SK-N-SH (cell line): ENCODE results near the gene PRAMEF6. TPM values are rescaled to one million over a fixed set of nuclear protein-coding genes. Genes with fewer than 3 reads are reported as not detected.
"Not testable (repeated sequence)": the region's sequence is repeated elsewhere in the genome, so short reads cannot be mapped to it uniquely, and the experiment has no call there.

Experiments
- CTCF ChIA-PET: fragments of 300-600, 350-600 bp; formaldehyde crosslinking; extraction: SDS; loops from one replicate; lab custom pipeline; 2021; lab: Yijun Ruan, JAX
- POLR2A ChIA-PET: fragments of 350-600 bp; sonication (Branson Sonifier 250); formaldehyde crosslinking; extraction: SDS; loops from one replicate; lab custom pipeline; 2020; ENCODE audit warnings: antibody characterized with exemption, inconsistent platforms; lab: Yijun Ruan, JAX
- DNase-seq: peaks from one replicate; pipeline ENCODE4 v3.0.0; 2012
- H2AFZ ChIP-seq: fragments of 200-600 bp; sonication (generic); 2 replicates; pipeline ENCODE4 v1.8.1; 2016; ENCODE audit warnings: antibody characterized with exemption, mild to moderate bottlenecking, low read depth
- H3F3A ChIP-seq: fragments of 200-600 bp; sonication (generic); replicated peaks from 2 replicates; pipeline ENCODE3; 2016; ENCODE audit warnings: antibody characterized with exemption, mild to moderate bottlenecking; ENCODE audit not compliant: insufficient read depth
- H3K27ac ChIP-seq, 2 experiments: fragments of 200-500 bp in 1 of 2; fragments of 200-600 bp in 1 of 2; sonication (Bioruptor generic) in 1 of 2; sonication (generic), shearing (Covaris generic) in 1 of 2; 2 replicates each; pipeline versions ENCODE4 v1.5.1 to v1.6.1; 2014 to 2016; ENCODE audit warnings: low read depth in 2 of 2, inconsistent platforms in 1 of 2, low read length in 1 of 2, mild to moderate bottlenecking in 1 of 2, mixed read lengths in 1 of 2
- H3K27me3 ChIP-seq: fragments of 200-600 bp; sonication (generic), shearing (Covaris generic); 2 replicates; pipeline ENCODE4 v1.6.1; 2016; ENCODE audit warnings: mixed run types; ENCODE audit not compliant: insufficient read depth
- H3K36me3 ChIP-seq, 2 experiments: fragments of 200-500 bp in 1 of 2; fragments of 200-600 bp in 1 of 2; sonication (Bioruptor generic) in 1 of 2; sonication (generic) in 1 of 2; replicated peaks in 1 of 2; 2 replicates each; pipeline versions ENCODE3 to v1.5.1; 2014 to 2016; ENCODE audit warnings: low read length in 1 of 2, mild to moderate bottlenecking in 1 of 2; ENCODE audit not compliant: insufficient read depth in 2 of 2, control insufficient read depth in 1 of 2
- H3K4me1 ChIP-seq, 2 experiments: fragments of 200-500 bp in 1 of 2; fragments of 200-600 bp in 1 of 2; sonication (Bioruptor generic) in 1 of 2; sonication (generic), shearing (Covaris generic) in 1 of 2; 2 replicates each; pipeline versions ENCODE4 v1.5.1 to v1.6.1; 2014 to 2016; ENCODE audit warnings: low read depth in 1 of 2, low read length in 1 of 2, mixed run types in 1 of 2; ENCODE audit not compliant: insufficient read depth in 2 of 2, control insufficient read depth in 1 of 2
- H3K4me2 ChIP-seq: fragments of 200-600 bp; sonication (generic), shearing (Covaris generic); 2 replicates; pipeline ENCODE4 v1.6.1; 2017; ENCODE audit warnings: mixed run types
- H3K4me3 ChIP-seq, 2 experiments: fragments of 200-500 bp in 1 of 2; fragments of 200-600 bp in 1 of 2; sonication (Bioruptor generic) in 1 of 2; sonication (generic), shearing (Covaris generic) in 1 of 2; 2 replicates each; pipeline versions ENCODE4 v1.5.1 to v1.8.1; 2014 to 2016; ENCODE audit warnings: low read depth in 2 of 2, inconsistent platforms in 1 of 2, low read length in 1 of 2, mild to moderate bottlenecking in 1 of 2, mixed read lengths in 1 of 2, moderate library complexity in 1 of 2
- H3K79me2 ChIP-seq: fragments of 200-600 bp; sonication (generic); 2 replicates; pipeline ENCODE4 v1.8.1; 2017; ENCODE audit warnings: mild to moderate bottlenecking; ENCODE audit not compliant: insufficient read depth
- H3K9ac ChIP-seq: fragments of 200-600 bp; sonication (generic); 2 replicates; pipeline ENCODE4 v1.6.1; 2017; ENCODE audit warnings: mixed run types
- H3K9me2 ChIP-seq: fragments of 200-600 bp; sonication (generic); 2 replicates; pipeline ENCODE4 v1.6.1; 2017; ENCODE audit warnings: mixed run types
- H3K9me3 ChIP-seq: fragments of 200-600 bp; sonication (generic); 2 replicates; pipeline ENCODE4 v1.6.1; 2017; ENCODE audit warnings: mixed run types, mild to moderate bottlenecking, moderate library complexity
- H4K20me1 ChIP-seq: fragments of 200-600 bp; sonication (generic); 2 replicates; pipeline ENCODE4 v1.6.1; 2017; ENCODE audit warnings: mild to moderate bottlenecking, mixed run types; ENCODE audit not compliant: insufficient read depth
- WGBS: methylation state at CpG from one replicate; pipeline ENCODE4 v1.1.6; 2017; ENCODE audit warnings: low lambda C conversion rate; 5-methylcytosine and 5-hydroxymethylcytosine counted together
- polyA plus RNA-seq, 3 experiments: library from polyadenylated mRNA; depleted of rRNA; stranded (reverse); fragments of >200 nt; gene quantifications; 2 replicates each; pipeline ENCODE4 v1.2.3, GENCODE V29; 2012
- small RNA-seq, 7 experiments: library from RNA; depleted of rRNA; stranded (forward); fragments of <200 nt; gene quantifications; one replicate each; pipeline ENCODE3, GENCODE V24; 2012

The PRAMEF6 gene
- polyA plus RNA-seq, 1 of the 3 experiments (the other 2 are of a cell fraction) = not detected

DNA sequence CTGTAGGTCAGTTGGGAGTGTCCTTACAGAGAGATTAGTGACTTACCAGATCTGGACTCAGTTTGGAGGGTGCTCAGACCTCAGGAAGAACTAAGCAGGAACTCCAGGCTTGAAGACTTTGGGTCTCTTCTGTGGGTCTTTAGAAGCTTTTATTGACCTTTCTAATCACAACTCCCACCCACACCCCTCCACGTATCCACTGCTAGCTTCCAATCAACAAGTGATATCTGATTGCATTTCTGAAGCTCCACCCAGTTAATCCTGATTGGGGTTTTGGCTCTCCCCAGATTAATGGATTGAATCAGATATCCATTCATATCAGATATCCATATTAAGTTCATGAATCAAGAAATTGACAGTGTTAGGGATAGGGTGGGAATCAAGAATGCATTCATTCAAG is 49.2 kb downstream of the PRAMEF6 start, which contains the start of gene PRAMEF10:
PRAMEF10 (minus strand) TSS at position 101 of the 400 bp plus-strand sequence. CDS start 2,423 bp downstream, outside the sequence.
- H3K4me3 ChIP-seq, H3F3A ChIP-seq, DNase-seq, H3K9me3 ChIP-seq, H3K9me2 ChIP-seq, H2AFZ ChIP-seq, H3K36me3 ChIP-seq, H3K27me3 ChIP-seq, H3K4me2 ChIP-seq, H3K27ac ChIP-seq, H3K9ac ChIP-seq, H3K79me2 ChIP-seq, POLR2A ChIA-PET, H4K20me1 ChIP-seq, H3K4me1 ChIP-seq, CTCF ChIA-PET: not testable (repeated sequence)
- WGBS = no CpG with 5 or more reads among the region's 1 CpG

Small RNAs within 50 kb of the gene (small RNA-seq; reads per million reads assigned to genes)
- gene RNU6-1072P = 0 reads per million in 7 experiments

Other genes starting within 250 kb of the PRAMEF6 start
- gene AADACL3, start 231.5 kb downstream of the PRAMEF6 start, polyA plus RNA-seq (2012; rRNA removed) = not detected in 2 replicates
- not detected in 2 replicates for gene CFAP107, start 201.4 kb downstream of the PRAMEF6 start, polyA plus RNA-seq (2012; rRNA removed)
- gene PRAMEF12, start 173.8 kb downstream of the PRAMEF6 start, polyA plus RNA-seq (2012; rRNA removed) = not detected in 2 replicates
- not detected in 2 replicates for gene PRAMEF1, start 156.2 kb downstream of the PRAMEF6 start, polyA plus RNA-seq (2012; rRNA removed)
- gene PRAMEF11, start 116.2 kb downstream of the PRAMEF6 start, polyA plus RNA-seq (2012; rRNA removed) = not detected in 2 replicates
- gene HNRNPCL1, start 98.9 kb downstream of the PRAMEF6 start, polyA plus RNA-seq (2012; rRNA removed) = not detected in 2 replicates
- gene PRAMEF2, start 90.5 kb downstream of the PRAMEF6 start, polyA plus RNA-seq (2012; rRNA removed) = not detected in 2 replicates
- gene PRAMEF4, start 61.4 kb downstream of the PRAMEF6 start, polyA plus RNA-seq (2012; rRNA removed) = not detected in 2 replicates
- not detected in 2 replicates for gene PRAMEF10, start 49.3 kb downstream of the PRAMEF6 start, polyA plus RNA-seq (2012; rRNA removed)
- gene PRAMEF7, start 31.0 kb downstream of the PRAMEF6 start, polyA plus RNA-seq (2012; rRNA removed) = not detected in 2 replicates
- gene PRAMEF27, start 109.0 kb upstream of the PRAMEF6 start, polyA plus RNA-seq (2012; rRNA removed) = not detected in 2 replicates
- not detected in 2 replicates for gene HNRNPCL3, start 113.2 kb upstream of the PRAMEF6 start, polyA plus RNA-seq (2012; rRNA removed)
- not detected in 2 replicates for gene PRAMEF25, start 123.2 kb upstream of the PRAMEF6 start, polyA plus RNA-seq (2012; rRNA removed)
- gene HNRNPCL2, start 169.3 kb upstream of the PRAMEF6 start, polyA plus RNA-seq (2012; rRNA removed) = not detected in 2 replicates
- gene PRAMEF26, start 208.4 kb upstream of the PRAMEF6 start, polyA plus RNA-seq (2012; rRNA removed) = not detected in 2 replicates
- gene HNRNPCL4, start 218.1 kb upstream of the PRAMEF6 start, polyA plus RNA-seq (2012; rRNA removed) = not detected in 2 replicates
- gene PRAMEF9, start 224.3 kb upstream of the PRAMEF6 start, polyA plus RNA-seq (2012; rRNA removed) = not detected in 2 replicates